ENCODE data around the gene FGF5.

FGF5 gene

DNA sequence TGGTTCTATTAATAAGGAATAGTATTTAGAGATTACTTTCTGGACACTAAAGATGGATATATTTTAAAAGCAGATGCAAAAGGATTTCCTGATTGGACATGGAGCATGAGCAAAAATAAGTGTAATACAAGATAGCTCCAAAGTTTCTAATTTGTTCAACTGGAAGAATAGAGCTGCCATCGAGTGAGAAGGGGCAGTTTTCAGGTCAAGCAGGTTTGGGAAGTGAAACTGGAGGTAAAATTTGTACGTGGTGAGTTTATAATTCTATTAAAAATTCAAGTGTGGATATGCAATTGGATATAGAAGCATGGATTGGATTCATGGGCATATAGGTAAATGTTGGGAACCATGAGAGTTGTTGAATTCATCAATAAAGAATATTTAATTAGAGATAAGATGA is 37.3 kb upstream of the FGF5 start:
- no peak for DNase-seq (ENCODE audit: low spot score)
- TF ChIP-seq, protein P1, sequence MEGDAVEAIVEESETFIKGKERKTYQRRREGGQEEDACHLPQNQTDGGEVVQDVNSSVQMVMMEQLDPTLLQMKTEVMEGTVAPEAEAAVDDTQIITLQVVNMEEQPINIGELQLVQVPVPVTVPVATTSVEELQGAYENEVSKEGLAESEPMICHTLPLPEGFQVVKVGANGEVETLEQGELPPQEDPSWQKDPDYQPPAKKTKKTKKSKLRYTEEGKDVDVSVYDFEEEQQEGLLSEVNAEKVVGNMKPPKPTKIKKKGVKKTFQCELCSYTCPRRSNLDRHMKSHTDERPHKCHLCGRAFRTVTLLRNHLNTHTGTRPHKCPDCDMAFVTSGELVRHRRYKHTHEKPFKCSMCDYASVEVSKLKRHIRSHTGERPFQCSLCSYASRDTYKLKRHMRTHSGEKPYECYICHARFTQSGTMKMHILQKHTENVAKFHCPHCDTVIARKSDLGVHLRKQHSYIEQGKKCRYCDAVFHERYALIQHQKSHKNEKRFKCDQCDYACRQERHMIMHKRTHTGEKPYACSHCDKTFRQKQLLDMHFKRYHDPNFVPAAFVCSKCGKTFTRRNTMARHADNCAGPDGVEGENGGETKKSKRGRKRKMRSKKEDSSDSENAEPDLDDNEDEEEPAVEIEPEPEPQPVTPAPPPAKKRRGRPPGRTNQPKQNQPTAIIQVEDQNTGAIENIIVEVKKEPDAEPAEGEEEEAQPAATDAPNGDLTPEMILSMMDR (IDR thresholded peaks at IDR 0.05; ENCODE audit: extremely low read depth, missing control alignments) = no peak

DNA sequence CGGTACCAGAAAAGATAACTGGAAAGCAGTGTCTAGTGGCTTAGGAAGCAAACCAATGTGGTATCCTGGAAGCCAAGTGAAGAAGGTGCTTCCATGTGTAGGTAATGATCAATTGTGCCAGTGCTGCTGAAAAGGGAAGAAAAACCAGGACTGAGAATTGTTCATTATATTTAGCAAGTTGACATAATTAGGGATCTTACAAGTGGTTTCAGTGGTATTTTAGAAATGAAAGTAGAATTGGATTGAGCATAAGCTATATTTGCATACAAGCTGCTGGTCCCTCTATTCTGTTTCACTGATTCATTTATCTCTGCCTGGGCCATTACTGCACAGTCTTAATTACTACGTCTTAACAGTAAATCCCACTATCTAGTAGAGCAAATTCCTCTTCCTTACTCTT is 36.9 kb upstream of the FGF5 start:
- peak; percentile 12 for DNase-seq (ENCODE audit: low spot score)
- TF ChIP-seq, protein P1 (IDR thresholded peaks at IDR 0.05; ENCODE audit: extremely low read depth, missing control alignments) = no peak

DNA sequence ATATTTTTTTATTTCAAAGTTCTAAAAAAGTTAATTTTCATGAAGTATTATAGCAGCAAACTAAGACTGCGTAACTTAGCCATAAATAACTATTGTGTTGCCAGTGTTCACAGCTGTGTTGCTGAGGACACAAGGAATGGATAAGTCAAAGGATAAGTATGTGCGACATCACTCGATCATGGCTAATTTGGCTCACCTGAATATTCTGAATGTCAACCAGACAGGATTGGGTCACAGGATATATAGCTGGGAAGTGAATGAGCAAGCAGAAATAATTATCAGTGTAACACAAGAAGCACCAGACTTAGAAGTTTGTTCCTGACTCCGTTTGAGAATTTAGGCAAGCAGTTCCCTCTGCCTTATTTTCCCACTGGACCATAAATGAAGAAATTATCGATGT is 35.3 kb upstream of the FGF5 start:
- no peak for DNase-seq (ENCODE audit: low spot score)
- TF ChIP-seq, protein P1 (IDR thresholded peaks at IDR 0.05; ENCODE audit: extremely low read depth, missing control alignments) = no peak

DNA sequence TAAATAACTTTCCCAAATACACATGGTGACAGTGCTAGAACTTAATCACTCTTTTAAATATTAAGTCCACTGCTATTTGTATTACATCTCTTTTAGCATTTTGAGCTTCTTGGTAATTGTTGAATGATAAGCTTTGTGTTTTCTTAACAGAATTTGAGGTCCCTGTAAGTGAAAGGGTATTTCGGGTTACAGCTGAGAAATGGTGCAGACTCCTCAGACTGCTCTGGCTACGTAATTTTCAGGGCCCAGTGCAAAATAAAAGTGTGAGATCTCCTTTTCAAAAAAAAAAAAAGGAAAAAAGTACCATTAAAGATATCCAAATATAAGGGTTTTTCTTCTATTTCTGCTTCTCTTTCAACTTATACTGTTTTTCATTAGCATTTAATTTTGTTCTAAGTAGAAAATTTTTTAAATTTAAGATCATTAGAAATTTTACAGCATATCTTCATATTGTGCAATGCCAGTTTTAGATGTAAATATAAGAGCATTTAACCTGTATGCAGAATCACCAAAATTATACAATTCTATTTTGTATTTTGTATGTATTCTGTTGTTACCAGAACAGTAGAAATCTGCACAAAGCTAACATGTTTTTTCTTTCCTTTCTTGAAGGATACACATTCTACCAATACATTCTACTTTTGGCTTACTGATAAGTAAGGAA is 33.6 kb upstream of the FGF5 start:
- TF ChIP-seq, protein P1 (IDR thresholded peaks at IDR 0.05; ENCODE audit: extremely low read depth, missing control alignments) = no peak
- DNase-seq (ENCODE audit: low spot score) = no peak

DNA sequence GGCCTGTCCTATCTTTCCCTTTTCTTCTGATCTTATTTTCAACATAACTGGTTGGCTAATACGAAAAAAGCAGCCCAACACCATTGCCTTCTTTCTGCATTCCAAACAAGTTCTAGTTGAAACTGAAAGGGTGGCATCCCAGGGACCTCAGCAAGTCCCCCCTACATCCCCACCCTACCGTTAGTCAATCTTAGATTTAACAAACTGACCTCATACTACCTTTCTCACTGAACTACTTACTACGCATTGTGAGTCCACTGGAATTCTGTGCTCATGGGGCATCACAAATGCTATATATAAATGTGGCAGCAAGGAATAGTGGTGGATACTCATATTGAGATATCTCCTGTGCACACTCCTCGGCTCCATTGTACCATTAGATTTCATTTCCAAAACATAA is 33.1 kb upstream of the FGF5 start:
- TF ChIP-seq, protein P1 (IDR thresholded peaks at IDR 0.05; ENCODE audit: extremely low read depth, missing control alignments) = no peak
- no peak for DNase-seq (ENCODE audit: low spot score)

DNA sequence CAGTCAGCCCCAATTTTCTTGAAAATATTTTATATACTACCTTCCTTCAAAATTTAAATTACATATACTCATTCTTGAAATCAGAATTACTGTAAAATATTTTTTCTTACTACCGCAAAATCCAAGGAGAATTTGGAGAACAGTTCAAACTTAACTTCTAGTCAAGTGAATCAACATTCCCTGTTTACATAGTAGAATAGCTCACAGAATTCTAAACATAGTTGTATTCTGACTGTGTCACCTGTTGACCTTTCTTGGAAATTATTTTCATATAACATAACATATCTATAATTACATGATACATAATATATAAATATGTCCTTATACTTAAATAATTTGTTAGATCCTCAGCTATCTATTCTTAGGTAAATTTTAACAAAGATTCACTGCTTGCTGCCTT is 31.0 kb upstream of the FGF5 start:
- TF ChIP-seq, protein P1 (IDR thresholded peaks at IDR 0.05; ENCODE audit: extremely low read depth, missing control alignments) = no peak
- no peak for DNase-seq (ENCODE audit: low spot score)

DNA sequence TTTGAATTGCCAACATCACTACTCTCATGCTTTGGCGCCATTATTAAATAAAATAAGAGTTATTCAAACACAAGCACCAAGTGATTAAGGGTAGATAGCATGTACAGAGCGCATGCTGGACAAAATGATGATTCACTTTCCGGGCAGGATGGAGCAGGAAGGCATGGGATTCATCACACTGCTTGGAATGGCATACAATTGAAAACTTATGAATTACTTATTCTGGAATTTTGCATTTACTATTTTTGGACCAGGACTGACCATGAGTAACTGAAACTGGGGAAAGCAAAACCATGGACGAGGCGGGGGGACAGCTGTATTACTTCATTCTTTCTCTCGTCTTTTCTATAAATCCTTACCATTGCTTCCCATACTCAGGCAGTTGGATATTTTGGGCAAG is 28.5 kb upstream of the FGF5 start:
- no peak for DNase-seq (ENCODE audit: low spot score)
- TF ChIP-seq, protein P1 (IDR thresholded peaks at IDR 0.05; ENCODE audit: extremely low read depth, missing control alignments) = no peak

Data from GM20000 (cell line).